Adrenal gland (tissue), 12 donors: ENCODE results near the gene SARNP. TPM values are rescaled to one million over a fixed set of nuclear protein-coding genes. Genes with fewer than 3 reads are reported as not detected.

Source experiments
- DNase-seq, 7 donors: peaks; one replicate each; pipeline ENCODE4 v3.0.0-alpha.2; 2019 to 2020
- H3K27ac ChIP-seq, 5 donors: fragments of 200-600 bp; sonication (generic) in 4 of 5; 1 replicate in 3 of 5; 2 replicates in 2 of 5; pipeline versions ENCODE4 v1.5.1 to v1.8.0; 2016 to 2020; ENCODE audit warnings: mild to moderate bottlenecking in 1 of 5
- H3K27me3 ChIP-seq: fragments of 200-600 bp; 2 replicates; pipeline ENCODE4 v1.8.0; 2021
- H3K36me3 ChIP-seq, 2 donors: fragments of 200-600 bp; replicated peaks in 1 of 2; 1 replicate in 1 of 2; 2 replicates in 1 of 2; pipeline versions ENCODE4 v1.5.1 to v1.8.0; 2018 to 2022
- H3K4me1 ChIP-seq, 2 donors: fragments of 200-600 bp; replicated peaks in 1 of 2; 1 replicate in 1 of 2; 2 replicates in 1 of 2; pipeline versions ENCODE4 v1.5.1 to v1.8.0; 2018 to 2021
- H3K4me3 ChIP-seq, 4 donors: fragments of 200-600 bp; sonication (generic) in 3 of 4; one replicate each; pipeline ENCODE4 v1.5.1; 2016 to 2018
- H3K9me3 ChIP-seq, 3 donors: fragments of 200-600 bp; sonication (generic) in 1 of 3; replicated peaks in 1 of 3; 1 replicate in 2 of 3; 2 replicates in 1 of 3; pipeline versions ENCODE4 v1.5.1 to v1.8.0; 2016 to 2021
- POLR2A ChIP-seq, 2 donors: fragments of 450-650 bp; IDR thresholded peaks; one replicate each; pipeline ENCODE4 v1.6.1; 2017; ENCODE audit warnings: antibody characterized with exemption in 2 of 2, mild to moderate bottlenecking in 2 of 2, moderate library complexity in 1 of 2
- WGBS, 4 donors: extraction: QIAGEN DNeasy Blood & Tissue Kit in 2 of 4; methylation state at CpG; one replicate each; pipeline versions ENCODE4 v1.1.5 to v1.1.7; 2013 to 2017; 5-methylcytosine and 5-hydroxymethylcytosine counted together
- intact Hi-C, 2 donors: fragments of 100-400 bp; cut with DNase I; formaldehyde crosslinking; loops; one replicate each; pipeline versions ENCODE4 v1.14.1 to v1.15.0; 2022 to 2023
- polyA plus RNA-seq, 3 donors: library from polyadenylated mRNA; stranded (reverse); fragments of 200-250 nt in 2 of 3; fragments of 350-450 nt in 1 of 3; fragmentation: Illumina TruSeq in 1 of 3; extraction: RNeasy Lipid Tissue Mini Kit (QIAGEN cat#74804) in 1 of 3; gene quantifications; one replicate each; pipeline ENCODE4 v1.2.3, GENCODE V29; 2013 to 2014
- small RNA-seq, 2 donors: library from RNA; depleted of rRNA; stranded (forward); fragments of <200 nt; gene quantifications; one replicate each; pipeline ENCODE3, GENCODE V24; 2016
- total RNA-seq, 9 donors: library from RNA; depleted of rRNA in 4 of 9; stranded (reverse); fragments of >200 nt in 4 of 9; fragments of 120-200 nt in 1 of 9; fragmentation: NEBNext Ultra II Directional in 1 of 9; extraction: Animal tissue kit (Norgen Biotek cat#: 25700) in 1 of 9; gene quantifications; one replicate each; pipeline versions ENCODE4 v1.1.0 to v1.2.4, GENCODE V29; 2013 to 2023
- TF ChIP-seq, protein P1 (sequence below), 6 experiments: fragments of 450-650 bp in 4 of 6; fragments of 200-600 bp in 2 of 6; sonication (generic) in 1 of 6; IDR thresholded peaks; 1 replicate in 5 of 6; 2 replicates in 1 of 6; pipeline versions ENCODE4 v1.5.1 to v1.8.0; 2016 to 2021; ENCODE audit warnings: antibody characterized with exemption in 6 of 6, mild to moderate bottlenecking in 2 of 6, moderate library complexity in 1 of 6
- donor health status: healthy with polysubstance abuse.
- donor health status: Bipolar disorder and iron deficiency.
- donor health status: DM: yes; HTN: yes; CAD: no.
- donor health status: DM: no; HTN: no; CAD: no.
- donor health status: DM: no; HTN: no; CAD: no.
- donor health status: DM: yes; HTN: yes; CAD: no.

The SARNP gene
- total and polyA plus RNA-seq, 12 donors, result 23.2 to 148 (median 59.2) TPM

DNA sequence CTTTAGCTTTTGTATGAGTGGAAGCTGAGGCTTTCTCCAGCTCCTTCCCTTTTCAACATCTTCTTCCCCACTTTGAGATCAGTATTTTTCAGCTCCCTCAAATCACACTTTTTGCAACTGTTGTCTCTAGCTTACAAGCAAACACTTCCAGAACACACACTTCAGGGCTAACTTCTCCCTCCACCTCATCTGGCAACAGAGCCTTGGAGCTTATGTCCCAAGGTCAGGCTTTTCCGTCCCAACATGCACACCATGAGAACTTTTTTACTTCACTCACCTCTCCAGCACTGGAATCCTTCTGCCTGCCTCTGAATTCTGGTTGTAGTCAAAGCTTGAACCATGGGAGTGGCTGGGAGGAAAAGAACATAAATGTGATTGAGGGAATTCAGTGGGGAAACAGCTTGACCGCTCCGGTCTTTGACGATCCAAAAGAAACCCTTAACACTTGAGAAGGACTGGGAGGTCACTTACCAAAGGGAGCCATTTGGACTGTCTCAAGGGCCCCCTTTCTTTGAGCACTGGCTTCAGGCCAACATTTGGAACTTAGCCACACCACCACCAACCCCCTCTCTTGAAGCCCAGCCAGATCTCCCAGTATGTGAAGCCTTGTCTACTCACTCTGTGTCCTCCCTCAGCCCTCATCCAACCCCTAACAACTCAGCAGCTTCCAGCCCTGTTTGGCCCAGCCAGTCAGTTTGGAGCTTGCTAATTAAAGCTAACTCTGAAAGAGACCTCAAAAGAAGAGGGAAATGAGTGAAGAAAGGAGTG, 105.6 kb downstream of the SARNP start:
- Histone ChIP-seq H3K4me1 (peaks cover 15 to 36% of the 10 kb centered on the region in 2 donors), H3K27me3 (no peaks in the 10 kb centered on the region), H3K9me3 (no peaks in the 10 kb centered on the region), H3K4me3 (no peak overlapping the region), H3K36me3 (no peaks in the 10 kb centered on the region), H3K27ac (no peak overlapping the region)
- WGBS, 4 donors, result 56 to 65% (median 59%) methylated on average over 4 of the region's 4 CpGs
- TF ChIP-seq POLR2A (IDR thresholded peaks at IDR 0.05), result no peak
- TF ChIP-seq, protein P1, sequence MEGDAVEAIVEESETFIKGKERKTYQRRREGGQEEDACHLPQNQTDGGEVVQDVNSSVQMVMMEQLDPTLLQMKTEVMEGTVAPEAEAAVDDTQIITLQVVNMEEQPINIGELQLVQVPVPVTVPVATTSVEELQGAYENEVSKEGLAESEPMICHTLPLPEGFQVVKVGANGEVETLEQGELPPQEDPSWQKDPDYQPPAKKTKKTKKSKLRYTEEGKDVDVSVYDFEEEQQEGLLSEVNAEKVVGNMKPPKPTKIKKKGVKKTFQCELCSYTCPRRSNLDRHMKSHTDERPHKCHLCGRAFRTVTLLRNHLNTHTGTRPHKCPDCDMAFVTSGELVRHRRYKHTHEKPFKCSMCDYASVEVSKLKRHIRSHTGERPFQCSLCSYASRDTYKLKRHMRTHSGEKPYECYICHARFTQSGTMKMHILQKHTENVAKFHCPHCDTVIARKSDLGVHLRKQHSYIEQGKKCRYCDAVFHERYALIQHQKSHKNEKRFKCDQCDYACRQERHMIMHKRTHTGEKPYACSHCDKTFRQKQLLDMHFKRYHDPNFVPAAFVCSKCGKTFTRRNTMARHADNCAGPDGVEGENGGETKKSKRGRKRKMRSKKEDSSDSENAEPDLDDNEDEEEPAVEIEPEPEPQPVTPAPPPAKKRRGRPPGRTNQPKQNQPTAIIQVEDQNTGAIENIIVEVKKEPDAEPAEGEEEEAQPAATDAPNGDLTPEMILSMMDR (IDR thresholded peaks at IDR 0.05), result no peak
- intact Hi-C loops, result no loop called here
- DNase-seq, result no peak

DNA sequence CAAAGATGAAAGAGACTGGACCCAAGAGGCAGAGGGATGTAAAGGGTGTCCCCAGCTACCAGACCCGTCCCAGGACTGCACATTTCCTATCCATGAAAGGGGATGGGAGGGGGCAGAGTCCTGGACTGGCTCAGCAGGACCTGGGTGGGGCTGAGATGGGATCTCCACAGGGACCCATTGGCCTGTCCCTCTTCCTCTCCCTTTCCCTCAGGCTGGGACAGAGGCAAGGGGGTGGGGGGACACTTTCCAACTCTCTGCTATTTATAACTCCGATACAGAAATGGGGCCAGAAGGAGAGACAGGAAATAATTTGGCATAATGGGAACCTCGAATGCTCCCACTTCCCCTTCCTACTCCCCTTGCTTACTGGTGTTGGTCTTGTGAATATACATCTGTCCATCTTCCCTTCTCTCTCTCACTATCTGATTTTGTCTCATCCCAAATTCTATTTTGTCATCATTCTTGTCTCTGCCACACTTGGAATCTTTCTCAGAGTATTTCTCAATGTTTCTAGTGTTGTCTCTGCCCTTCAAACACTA, 108.8 kb downstream of the SARNP start:
- H3K27ac ChIP-seq, result no peak overlapping the region
- intact Hi-C loops, result no loop called here
- no peak for TF ChIP-seq POLR2A (IDR thresholded peaks at IDR 0.05)
- TF ChIP-seq, protein P1 (IDR thresholded peaks at IDR 0.05), result no peak
- H3K36me3 ChIP-seq, result no peaks in the 10 kb centered on the region
- H3K9me3 ChIP-seq, result no peaks in the 10 kb centered on the region
- DNase-seq, result no peak
- no peaks in the 10 kb centered on the region for H3K27me3 ChIP-seq
- WGBS, 4 donors, result 17 to 25% (median 22%) methylated on average over 3 of the region's 3 CpGs
- H3K4me3 ChIP-seq, result no peak overlapping the region
- H3K4me1 ChIP-seq, result peaks cover 6 to 24% of the 10 kb centered on the region in 2 donors

DNA sequence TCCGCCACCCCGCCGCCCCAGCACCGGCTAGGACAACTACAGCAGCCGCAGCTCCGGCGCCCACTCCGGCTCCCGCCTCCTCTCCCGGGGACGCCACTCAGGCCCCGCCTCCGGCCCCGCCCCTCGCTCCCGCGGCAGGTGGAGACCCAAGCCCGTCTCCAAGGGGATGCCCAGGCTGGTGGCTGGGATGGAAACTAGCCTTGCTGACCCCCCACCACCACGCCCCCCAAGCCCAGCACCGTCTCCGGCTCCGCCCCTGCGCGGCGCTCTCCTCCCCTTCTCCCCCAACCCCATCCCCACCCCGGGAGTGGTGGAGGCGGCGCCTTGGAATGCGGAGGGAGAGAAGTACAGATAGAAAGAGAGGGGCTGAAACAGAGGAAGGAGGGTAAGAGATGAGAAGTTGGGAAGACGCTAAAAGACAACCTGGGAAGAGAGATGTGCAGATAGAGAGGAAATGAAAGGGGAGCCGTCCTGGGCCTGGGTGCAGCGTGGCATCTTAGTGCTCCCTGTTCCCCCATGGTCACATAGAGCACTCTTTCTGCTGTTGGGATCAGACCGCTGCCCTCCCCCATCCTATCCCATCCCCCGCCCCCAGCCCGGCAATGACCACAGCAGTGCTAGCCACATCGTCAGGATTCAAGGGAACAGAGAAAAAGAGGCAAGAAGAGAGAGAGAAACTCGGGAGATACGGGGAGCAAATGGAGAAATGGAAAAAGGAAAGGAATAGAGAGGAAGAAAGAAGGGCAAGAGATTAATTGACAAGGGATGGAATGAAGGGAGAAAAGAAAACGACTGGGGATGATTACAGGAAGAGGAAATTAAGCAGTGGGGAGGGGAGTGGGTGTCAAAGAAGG, 109.5 kb downstream of the SARNP start, which contains the start of gene ITGA7:
ITGA7 (minus strand) TSS at position 64 of the 854 bp plus-strand sequence. CDS start 222 bp downstream, outside the sequence.
- peak within 1 kb of the TSS in 1 of 5 donors; percentile 63 for H3K27ac ChIP-seq
- 0 to 2% (median 1%) methylated on average over 20 to 39 of the region's 39 CpGs for WGBS, 4 donors

More for the DNA sequence above, 109.5 kb downstream of the SARNP start, which contains the start of gene ITGA7:
- intact Hi-C loops, result no loop called here
- peaks cover 6 to 24% of the 10 kb centered on the region in 2 donors for H3K4me1 ChIP-seq
- TF ChIP-seq POLR2A (IDR thresholded peaks at IDR 0.05), result no peak
- TF ChIP-seq, protein P1 (IDR thresholded peaks at IDR 0.05), result no peak
- no peaks in the 10 kb centered on the region for H3K9me3 ChIP-seq
- DNase-seq, result peak in 4 of 7 donors; percentile 50 to 70 (median 66)
- peak within 1 kb of the TSS in 2 of 4 donors; percentile 16 to 72 for H3K4me3 ChIP-seq
- H3K36me3 ChIP-seq, result no peaks in the 10 kb centered on the region
- no peaks in the 10 kb centered on the region for H3K27me3 ChIP-seq

Small RNA genes lying within 50 kb of the gene (small RNA-seq; reads per million reads assigned to genes)
- 0 reads per million in 2 donors for gene AC009779.1
- 0 reads per million in 2 donors for gene RF00017

Other genes with a start within 250 kb of the SARNP start
- gene OR2AP1, start 245.3 kb downstream of the SARNP start, total RNA-seq, result not detected
- gene OR2AP1, start 245.3 kb downstream of the SARNP start, polyA plus RNA-seq, result not detected
- not detected for gene OR10P1, start 180.8 kb downstream of the SARNP start, total RNA-seq
- not detected for gene OR10P1, start 180.8 kb downstream of the SARNP start, polyA plus RNA-seq
- 10 to 100 TPM in 6 of 9 donors, 1 to 10 TPM in 3; 5.7 to 41.3 (median 14.6) TPM for gene ITGA7, start 109.8 kb downstream of the SARNP start, total RNA-seq
- 10 to 100 TPM in 2 of 3 donors, 1 to 10 TPM in 1; 9.3 to 77.1 (median 53.6) TPM for gene ITGA7, start 109.8 kb downstream of the SARNP start, polyA plus RNA-seq
- gene BLOC1S1, start 101.7 kb downstream of the SARNP start, total RNA-seq, result 100 to 1,000 TPM; 180 to 304 (median 220) TPM
- 1,000 to 10,000 TPM in 1 of 3 donors, 100 to 1,000 TPM in 2; 188 to 1,005 (median 657) TPM for gene BLOC1S1, start 101.7 kb downstream of the SARNP start, polyA plus RNA-seq
- 10 to 100 TPM in 1 of 9 donors, 1 to 10 TPM in 8; 1.9 to 25.7 (median 4.5) TPM for gene RDH5, start 97.3 kb downstream of the SARNP start, total RNA-seq
- 10 to 100 TPM in 2 of 3 donors, 1 to 10 TPM in 1; 2.7 to 41.4 (median 32.7) TPM for gene RDH5, start 97.3 kb downstream of the SARNP start, polyA plus RNA-seq
- 1,000 to 10,000 TPM in 7 of 9 donors, 100 to 1,000 TPM in 2; 796 to 1,954 (median 1,283) TPM for gene CD63, start 88.7 kb downstream of the SARNP start, total RNA-seq
- gene CD63, start 88.7 kb downstream of the SARNP start, polyA plus RNA-seq, result 1,000 to 10,000 TPM; 1,798 to 2,350 (median 1,843) TPM
- 1 to 10 TPM; 3.3 to 8.3 (median 6.7) TPM for gene GDF11, start 74.6 kb downstream of the SARNP start, total RNA-seq
- gene GDF11, start 74.6 kb downstream of the SARNP start, polyA plus RNA-seq, result 1 to 10 TPM; 2.4 to 4.1 (median 3.8) TPM
- gene ORMDL2, start 317 bp upstream of the SARNP start, total RNA-seq, result 10 to 100 TPM; 11.7 to 74.7 (median 26.3) TPM
- gene ORMDL2, start 317 bp upstream of the SARNP start, polyA plus RNA-seq, result 10 to 100 TPM; 45.4 to 97.7 (median 68.6) TPM
- 10 to 100 TPM; 26.3 to 50.0 (median 32.3) TPM for gene DNAJC14, start 11.9 kb upstream of the SARNP start, total RNA-seq
- gene DNAJC14, start 11.9 kb upstream of the SARNP start, polyA plus RNA-seq, result 10 to 100 TPM in 2 of 3 donors, 1 to 10 TPM in 1; 9.9 to 31.2 (median 12.4) TPM
- gene MMP19, start 25.2 kb upstream of the SARNP start, total RNA-seq, result 10 to 100 TPM in 3 of 9 donors, 1 to 10 TPM in 5, under 1 TPM in 1; 0.89 to 17.3 (median 7.0) TPM
- 10 to 100 TPM in 2 of 3 donors, 1 to 10 TPM in 1; 8.0 to 15.8 (median 15.3) TPM for gene MMP19, start 25.2 kb upstream of the SARNP start, polyA plus RNA-seq
- gene PYM1, start 110.2 kb upstream of the SARNP start, total RNA-seq, result 10 to 100 TPM; 32.1 to 60.9 (median 37.8) TPM
- gene PYM1, start 110.2 kb upstream of the SARNP start, polyA plus RNA-seq, result 10 to 100 TPM; 48.3 to 59.1 (median 49.0) TPM
- 100 to 1,000 TPM in 1 of 9 donors, 10 to 100 TPM in 8; 16.0 to 116 (median 31.9) TPM for gene DGKA, start 113.4 kb upstream of the SARNP start, total RNA-seq
- 10 to 100 TPM; 21.1 to 99.8 (median 66.2) TPM for gene DGKA, start 113.4 kb upstream of the SARNP start, polyA plus RNA-seq
- gene PMEL, start 148.3 kb upstream of the SARNP start, total RNA-seq, result 1 to 10 TPM in 5 of 9 donors, under 1 TPM in 3, not detected in 1; 0.35 to 3.8 (median 1.3) TPM
- 1 to 10 TPM in 2 of 3 donors, under 1 TPM in 1; 0.77 to 1.5 (median 1.0) TPM for gene PMEL, start 148.3 kb upstream of the SARNP start, polyA plus RNA-seq
- 10 to 100 TPM in 8 of 9 donors, 1 to 10 TPM in 1; 6.3 to 30.6 (median 18.7) TPM for gene CDK2, start 149.1 kb upstream of the SARNP start, total RNA-seq
- 10 to 100 TPM in 1 of 3 donors, 1 to 10 TPM in 2; 6.0 to 16.5 (median 9.2) TPM for gene CDK2, start 149.1 kb upstream of the SARNP start, polyA plus RNA-seq
- 100 to 1,000 TPM in 5 of 9 donors, 10 to 100 TPM in 4; 77.6 to 134 (median 112) TPM for gene RAB5B, start 156.4 kb upstream of the SARNP start, total RNA-seq
- gene RAB5B, start 156.4 kb upstream of the SARNP start, polyA plus RNA-seq, result 100 to 1,000 TPM in 1 of 3 donors, 10 to 100 TPM in 2; 34.4 to 137 (median 43.6) TPM
- gene SUOX, start 179.6 kb upstream of the SARNP start, total RNA-seq, result 10 to 100 TPM; 49.3 to 72.6 (median 56.6) TPM
- gene SUOX, start 179.6 kb upstream of the SARNP start, polyA plus RNA-seq, result 10 to 100 TPM; 27.7 to 49.7 (median 37.1) TPM
- 10 to 100 TPM in 6 of 9 donors, 1 to 10 TPM in 3; 6.0 to 34.0 (median 13.3) TPM for gene IKZF4, start 203.3 kb upstream of the SARNP start, total RNA-seq
- gene IKZF4, start 203.3 kb upstream of the SARNP start, polyA plus RNA-seq, result 10 to 100 TPM in 1 of 3 donors, 1 to 10 TPM in 2; 5.7 to 10.3 (median 6.4) TPM
- gene RPS26, start 224.2 kb upstream of the SARNP start, total RNA-seq, result 1,000 to 10,000 TPM in 3 of 9 donors, 100 to 1,000 TPM in 3, 10 to 100 TPM in 3; 76.7 to 2,374 (median 441) TPM
- 1,000 to 10,000 TPM; 1,149 to 1,897 (median 1,249) TPM for gene RPS26, start 224.2 kb upstream of the SARNP start, polyA plus RNA-seq